Right ventricle myocardium superior (tissue), 1 donor: ENCODE results near the gene JPH4. TPM values are rescaled to one million over a fixed set of nuclear protein-coding genes. Genes with fewer than 3 reads are reported as not detected.
"Not testable (repeated sequence)": the region's sequence is repeated elsewhere in the genome, so short reads cannot be mapped to it uniquely, and the experiment has no call there.

ENCODE experiments used
- ATAC-seq: fragments of 200-7000 bp; cut with Tn5 transposase; one replicate; pipeline ENCODE4 v1.9.1; 2020; ENCODE audit warnings: mild to moderate bottlenecking; ENCODE audit not compliant: poor library complexity
- DNase-seq: peaks from one replicate; pipeline ENCODE4 v3.0.0-alpha.2; 2020
- intact Hi-C: fragments of 100-400 bp; cut with DNase I; formaldehyde crosslinking; loops from one replicate; pipeline ENCODE4 v1.11.2; 2022
- total RNA-seq: library from RNA; stranded (reverse); fragmentation: NEBNext Ultra II Directional; extraction: Animal tissue kit (Norgen Biotek cat#: 25700); gene quantifications from one replicate; pipeline ENCODE4 v1.2.1, GENCODE V29; 2021
- donor health status: DM: no; HTN: yes; CAD: no; lungs with severe emphysema.

Gene JPH4
- total RNA-seq, 1 donor from 2014 or later: 0.13 TPM

DNA sequence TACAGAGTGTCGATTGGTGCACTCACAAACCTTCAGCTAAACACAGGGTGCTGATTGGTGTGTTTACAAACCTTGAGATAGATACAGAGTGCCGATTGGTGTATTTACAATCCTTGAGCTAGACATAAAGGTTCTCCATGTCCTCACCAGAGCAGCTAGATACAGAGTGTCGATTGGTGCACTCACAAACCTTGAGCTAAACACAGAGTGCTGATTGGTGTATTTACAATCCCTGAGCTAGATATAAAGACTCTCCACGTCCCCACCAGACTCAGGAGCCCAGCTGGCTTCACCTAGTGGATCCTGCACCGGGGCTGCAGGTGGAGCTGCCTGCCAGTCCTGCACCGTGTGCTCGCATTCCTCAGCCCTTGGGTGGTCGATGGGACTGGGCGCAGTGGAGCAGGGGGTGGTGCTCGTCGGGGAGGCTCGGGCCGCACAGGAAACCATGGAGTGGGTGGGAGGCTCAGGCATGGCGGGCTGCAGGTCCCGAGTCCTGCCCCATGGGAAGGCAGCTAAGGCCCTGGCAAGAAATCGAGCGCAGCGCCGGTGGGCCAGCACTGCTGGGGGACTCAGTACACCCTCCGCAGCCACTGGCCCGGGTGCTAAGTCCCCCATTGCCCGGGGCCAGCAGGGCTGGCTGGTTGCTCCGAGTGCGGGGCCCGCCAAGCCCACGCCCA, 6.1 kb upstream of the JPH4 start:
- not testable (repeated sequence) for DNase-seq, ATAC-seq
- intact Hi-C loops: loop anchor here (5.0 kb wide), 1 partner anchor 343 kb away; no protein-coding TSS in a partner anchor

DNA sequence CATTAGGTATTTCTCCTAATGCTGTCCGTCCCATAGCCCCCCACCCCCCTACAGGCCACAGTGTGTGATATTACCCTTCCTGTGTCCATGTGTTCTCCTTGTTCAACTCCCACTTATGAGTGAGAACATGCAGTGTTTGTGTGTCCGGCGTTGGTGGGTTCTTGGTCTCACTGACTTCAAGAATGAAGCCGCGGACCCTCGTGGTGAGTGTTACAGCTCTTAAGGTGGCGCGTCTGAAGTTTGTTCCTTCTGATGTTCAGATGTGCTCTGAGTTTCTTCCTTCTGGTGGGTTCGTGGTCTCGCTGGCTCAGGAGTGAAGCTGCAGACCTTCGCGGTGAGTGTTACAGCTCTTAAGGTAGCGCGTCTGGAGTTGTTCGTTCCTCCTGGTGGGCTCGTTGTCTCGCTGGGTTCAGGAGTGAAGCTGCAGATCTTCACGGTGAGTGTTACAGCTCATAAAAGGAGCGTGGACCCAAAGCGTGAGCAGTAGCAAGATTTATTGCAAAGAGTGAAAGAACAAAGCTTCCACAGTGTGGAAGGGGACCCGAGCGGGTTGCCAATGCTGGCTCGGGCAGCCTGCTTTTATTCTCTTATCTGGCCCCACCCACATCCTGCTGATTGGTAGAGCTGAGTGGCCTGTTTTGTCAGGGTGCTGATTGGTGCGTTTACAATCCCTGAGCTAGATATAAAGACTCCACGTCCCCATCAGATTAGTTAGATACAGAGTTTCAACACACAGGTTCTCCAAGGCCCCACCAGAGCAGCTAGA, 5.4 kb upstream of the JPH4 start:
- ATAC-seq, intact Hi-C loops: not testable (repeated sequence)

DNA sequence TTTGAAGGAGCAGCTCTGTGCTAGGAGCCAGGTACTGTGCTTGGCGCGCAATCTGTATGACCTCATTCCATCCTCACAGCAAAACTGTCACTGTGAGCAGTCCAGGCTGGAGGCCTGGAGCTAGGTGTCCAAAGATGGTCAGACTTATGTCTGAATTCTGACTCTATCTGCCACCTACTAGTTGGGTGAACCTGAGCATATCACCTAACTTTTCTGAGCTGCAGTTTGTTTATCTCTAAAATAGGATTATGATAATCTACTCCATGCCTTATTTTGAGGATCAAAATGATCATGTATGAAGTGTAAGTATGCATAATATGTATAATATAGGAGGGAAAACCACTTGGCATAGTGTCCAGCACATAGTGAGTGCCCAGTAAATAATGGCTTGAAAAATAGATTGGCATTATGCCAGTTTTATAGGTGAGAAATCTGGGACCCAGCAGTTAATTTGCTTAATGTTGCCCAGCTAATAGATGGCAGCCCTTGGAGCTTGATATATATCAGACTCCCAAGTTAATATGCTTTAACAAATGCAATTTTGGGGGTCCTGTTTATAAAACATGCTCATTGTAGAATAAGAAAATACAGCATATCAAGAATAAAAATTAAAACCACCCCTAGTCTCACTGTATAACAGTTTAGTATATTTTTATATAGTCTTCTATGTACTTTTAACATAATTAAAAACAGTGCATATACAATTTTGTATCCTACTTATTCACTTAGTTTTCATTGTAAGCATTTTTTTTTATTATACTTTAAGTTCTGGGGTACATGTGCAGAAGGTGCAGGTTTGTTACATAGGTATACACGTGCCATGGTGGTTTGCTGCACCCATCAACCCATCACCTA, 4.5 kb upstream of the JPH4 start:
- DNase-seq (no peak), ATAC-seq (no peak)
- intact Hi-C loops: no loop called here

More for the DNA sequence above, 5.4 kb upstream of the JPH4 start:
- not testable (repeated sequence) for DNase-seq

DNA sequence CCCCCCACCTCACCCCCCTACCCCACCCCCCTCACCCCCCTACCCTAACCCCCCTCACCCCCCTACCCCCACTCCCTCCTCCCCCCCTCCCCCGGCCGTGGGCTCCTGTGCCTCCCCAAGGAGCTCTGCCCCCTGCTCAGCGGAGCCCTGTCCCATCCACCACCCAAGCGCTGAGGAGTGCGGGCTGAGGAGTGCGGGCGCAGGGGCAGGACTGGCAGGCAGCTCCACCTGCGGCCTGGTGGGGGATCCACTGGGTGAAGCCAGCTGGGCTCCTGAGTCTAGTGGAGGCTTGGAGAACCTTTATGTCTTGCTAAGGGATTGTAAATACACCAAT, 2.3 kb upstream of the JPH4 start:
- DNase-seq: no peak
- intact Hi-C loops: no loop called here
- ATAC-seq: no peak

DNA sequence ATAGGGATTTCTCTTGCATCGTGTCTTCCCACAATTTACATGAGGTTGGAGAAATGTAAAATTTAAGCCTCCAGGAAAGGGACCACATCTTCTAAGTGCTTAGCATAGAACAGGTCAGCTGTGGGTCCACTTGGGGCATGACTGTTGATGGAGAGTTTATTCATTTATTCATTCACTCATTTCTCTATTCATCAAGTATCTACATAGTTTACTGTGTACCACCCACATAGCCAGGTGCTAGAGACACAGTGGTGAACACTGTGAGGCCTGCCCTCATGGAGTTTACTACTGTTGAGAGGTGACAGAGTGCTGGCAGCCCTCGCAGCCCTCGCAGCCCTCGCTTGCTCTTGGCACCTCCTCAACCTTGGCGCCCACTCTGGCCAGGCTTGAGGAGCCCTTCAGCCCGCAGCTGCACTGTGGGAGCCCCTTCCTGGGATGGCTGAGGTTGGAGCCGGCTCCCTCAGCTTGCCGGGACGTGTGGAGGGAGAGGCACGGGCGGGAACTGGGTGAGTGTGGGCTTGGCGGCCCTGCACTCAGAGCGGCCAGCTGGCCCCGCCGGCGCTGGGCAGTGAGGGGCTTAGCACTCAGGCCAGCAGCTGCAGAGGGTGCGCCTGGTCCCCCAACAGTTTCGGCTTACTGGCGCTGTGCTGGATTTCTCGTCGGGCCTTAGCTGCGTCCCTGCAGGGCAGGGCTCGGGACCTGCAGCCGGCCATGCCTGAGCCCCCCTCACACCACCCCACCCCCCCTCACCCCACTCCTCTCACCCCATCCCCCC, 1.7 kb upstream of the JPH4 start:
- ATAC-seq (no peak), DNase-seq (no peak)
- intact Hi-C loops: no loop called here

DNA sequence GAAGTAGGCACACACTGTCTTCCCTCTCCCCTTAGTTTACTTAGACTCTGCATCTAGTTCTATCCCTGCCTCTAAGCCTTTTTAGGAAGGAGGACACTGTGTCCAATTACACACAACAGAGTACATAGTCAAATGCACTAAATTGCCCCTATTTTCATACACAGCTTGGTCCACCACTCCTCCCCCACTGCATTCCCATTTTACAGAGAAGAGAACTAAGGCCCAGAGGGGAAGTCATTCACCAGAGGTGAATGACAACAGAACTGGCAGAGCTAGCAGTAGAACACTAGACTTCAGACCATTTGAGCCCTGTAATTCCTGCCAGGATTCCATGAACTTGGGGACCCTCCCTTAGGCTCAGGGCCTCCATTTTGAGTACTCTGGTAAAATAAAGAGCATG, 1.1 kb upstream of the JPH4 start:
- intact Hi-C loops: no loop called here
- DNase-seq: no peak
- ATAC-seq: no peak

DNA sequence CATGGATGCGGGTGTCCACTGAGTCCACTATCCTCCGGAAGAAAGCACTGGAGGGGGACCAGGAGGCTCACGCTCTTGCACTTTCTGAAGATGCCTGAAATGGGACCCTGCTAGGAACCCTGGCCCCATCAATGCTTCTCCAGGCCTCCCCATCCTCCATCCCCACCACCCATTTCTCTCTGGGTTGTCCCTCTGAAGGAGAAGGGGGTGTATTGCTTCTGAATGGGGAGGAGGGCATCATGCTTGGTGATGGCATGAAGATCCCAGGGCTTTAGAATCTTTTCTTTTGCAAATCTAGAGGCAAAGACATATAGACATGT, 681 bp upstream of the JPH4 start:
- ATAC-seq (no peak), DNase-seq (no peak)
- intact Hi-C loops: no loop called here

DNA sequence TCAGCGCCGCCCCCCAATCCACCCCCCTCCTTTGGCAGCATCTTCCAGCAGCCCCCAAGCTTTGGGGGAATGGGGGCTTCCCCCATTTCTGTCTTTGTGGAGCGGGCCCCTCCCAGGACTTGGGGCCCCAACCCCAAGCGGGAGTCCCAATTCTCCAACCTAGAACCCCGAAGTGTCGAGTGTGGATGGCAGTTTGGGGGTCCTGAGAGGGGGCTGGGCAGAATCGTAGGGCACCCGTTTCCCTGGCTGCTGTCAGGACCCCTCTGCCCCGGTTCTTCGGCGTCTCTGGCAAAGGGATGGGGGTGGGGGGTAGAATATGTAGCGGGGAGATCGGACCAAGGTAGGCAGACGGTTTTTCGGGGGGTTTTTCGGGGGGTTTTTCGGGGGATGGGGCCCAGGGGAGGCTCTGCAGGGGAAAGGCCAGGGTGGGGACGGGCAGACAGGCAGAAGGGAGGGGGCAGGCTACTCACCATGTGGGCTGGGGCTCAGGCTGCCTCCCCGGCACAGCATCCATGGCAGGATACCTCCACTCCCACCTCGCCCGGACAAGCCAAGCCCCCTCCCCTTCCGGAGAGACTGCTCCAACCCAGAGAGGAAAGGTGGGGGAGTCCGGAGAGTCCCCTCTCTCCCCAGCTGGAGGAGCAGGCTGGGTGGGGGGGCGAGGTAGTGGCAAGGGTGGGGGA, 739 bp downstream of the JPH4 start:
- DNase-seq: no peak
- intact Hi-C loops: no loop called here
- no peak for ATAC-seq

DNA sequence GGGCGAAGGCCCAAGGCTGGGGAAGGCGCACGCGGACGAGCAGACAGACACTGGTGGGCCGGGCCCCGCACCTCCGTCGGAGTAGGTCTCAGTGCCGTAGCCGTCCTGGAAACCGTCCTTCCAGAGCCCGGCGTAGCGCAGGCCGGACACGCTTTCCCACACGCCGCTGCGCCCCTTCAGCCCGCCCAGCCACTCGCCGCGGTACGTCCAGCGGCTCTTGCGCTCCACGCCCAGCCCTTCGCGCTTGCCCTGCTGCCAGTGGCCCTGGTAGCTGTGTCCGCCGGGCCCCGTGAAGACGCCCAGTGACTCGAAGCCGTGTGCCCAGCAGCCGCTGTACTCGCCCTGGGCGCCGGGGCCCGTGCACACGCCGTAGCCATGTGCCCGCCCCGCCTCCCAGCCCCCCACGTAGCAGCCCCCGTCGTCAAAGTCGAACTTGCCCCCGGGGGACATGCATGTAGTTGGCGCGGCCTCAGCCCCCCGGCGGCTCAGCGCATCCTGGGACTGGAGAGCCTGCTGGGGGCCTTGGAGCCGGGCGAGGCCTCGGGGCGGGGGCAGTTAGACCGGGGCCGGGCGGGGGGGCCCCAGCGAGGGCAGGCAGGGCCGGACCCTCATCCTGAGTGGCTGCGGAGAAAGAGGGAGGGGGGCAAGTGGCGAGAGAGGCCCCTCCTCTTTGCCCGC, 1.4 kb downstream of the JPH4 start:
- DNase-seq: no peak
- intact Hi-C loops: no loop called here
- ATAC-seq: peak; percentile 44

DNA sequence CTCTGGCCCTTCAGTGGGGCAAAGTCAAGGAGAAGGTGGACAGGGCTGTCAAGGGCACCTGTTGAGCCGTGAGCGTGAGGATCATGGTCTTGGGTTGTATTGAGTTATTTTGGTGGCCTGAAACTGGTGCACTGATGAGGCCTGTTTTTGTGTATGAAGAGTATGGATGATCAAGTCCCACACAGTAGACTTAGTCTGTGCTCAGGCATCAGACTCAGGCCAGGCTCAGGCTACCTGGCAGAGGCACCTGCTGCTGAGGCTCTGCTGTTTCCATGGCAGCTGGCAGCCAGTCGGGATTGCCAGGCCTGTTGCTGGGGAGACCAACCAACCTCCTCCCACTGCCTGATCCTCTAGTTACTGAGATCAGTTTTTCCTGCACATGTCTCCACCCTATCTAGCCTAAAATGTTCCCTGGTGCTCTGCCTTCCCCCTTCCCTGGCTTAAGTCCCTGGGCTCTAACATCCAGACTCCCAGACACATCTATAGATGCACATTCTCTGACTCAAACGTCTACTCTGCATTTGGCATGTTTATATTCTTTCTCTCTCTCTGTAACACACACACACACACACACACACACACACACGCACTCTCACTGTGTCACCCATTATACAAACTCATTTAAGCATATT, 5.1 kb downstream of the JPH4 start:
- DNase-seq (no peak), ATAC-seq (no peak)
- intact Hi-C loops: no loop called here

DNA sequence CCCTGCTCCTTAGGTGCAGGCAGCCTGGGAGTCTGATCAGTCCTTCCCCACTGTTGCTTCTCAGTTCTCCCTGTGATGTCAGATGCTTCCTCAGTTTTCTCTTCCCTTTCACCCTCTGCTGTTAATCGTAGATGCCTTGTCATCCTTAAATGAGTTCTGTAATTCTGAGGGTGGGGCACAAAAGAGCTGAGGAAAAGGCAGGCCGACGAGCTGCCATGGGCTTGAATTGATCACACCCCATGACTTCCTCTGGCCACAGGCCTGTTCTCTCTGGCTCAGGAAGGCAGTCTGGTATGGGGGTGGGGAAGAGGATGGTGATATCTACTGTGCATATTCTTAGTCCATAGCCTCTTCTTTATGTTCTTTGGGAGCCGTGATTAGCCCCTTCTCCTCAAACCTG, 5.8 kb downstream of the JPH4 start:
- intact Hi-C loops: no loop called here
- ATAC-seq (peak; percentile 50), DNase-seq (no peak)

DNA sequence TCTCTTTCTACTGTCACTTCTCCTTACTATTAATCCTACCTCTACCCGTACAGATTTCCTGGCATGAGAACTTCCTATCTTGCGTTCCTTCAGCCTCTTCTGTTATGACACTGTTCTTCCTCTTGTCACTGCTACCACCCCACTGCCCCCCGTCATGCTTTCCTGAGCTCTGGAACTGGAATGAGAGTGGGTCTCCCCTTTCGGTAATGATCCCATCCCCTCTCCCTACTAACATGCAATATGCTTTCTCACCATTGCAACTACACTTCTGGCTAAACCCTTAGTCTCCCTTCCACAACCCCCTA, 6.1 kb downstream of the JPH4 start:
- intact Hi-C loops: no loop called here
- ATAC-seq: no peak
- no peak for DNase-seq

DNA sequence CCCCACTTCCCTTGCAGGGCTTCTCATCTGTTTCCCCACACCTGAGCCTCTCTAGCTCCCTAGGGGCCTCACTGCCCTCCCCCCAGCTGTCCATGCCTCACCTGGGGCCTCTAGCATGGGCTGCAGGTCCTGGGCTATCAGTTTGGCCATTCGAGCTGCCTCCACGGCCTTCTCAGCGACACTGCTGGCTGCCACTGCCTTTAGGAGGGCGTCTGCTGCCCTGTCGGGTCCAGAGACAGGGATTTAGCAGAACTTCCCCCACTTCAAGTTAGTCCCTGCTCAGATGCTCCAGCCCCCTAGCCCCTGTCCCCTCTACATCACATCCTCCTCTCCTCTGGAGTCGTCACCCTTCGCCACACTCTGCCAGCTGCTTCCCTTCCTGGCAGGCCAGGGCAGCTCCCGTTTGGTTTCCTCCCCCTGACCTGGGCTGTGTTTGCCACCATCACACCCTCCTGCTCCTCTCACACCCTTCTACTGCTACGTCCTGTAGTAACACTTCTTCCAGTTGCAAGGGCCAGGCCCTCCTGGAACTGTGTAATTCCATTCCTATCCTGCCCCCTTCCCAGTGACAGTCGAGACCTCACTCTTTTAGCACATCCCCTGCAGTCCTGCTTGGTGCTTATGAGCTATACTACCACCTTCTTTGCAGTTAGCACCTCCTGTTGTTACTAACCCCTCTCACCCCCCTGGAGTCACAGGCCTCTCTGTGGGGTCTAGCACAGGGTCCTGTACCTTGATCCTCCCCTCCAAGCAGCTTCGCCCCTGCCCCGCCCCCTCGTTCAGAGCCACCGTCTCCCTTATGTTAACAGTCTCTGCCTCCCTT, 6.7 kb downstream of the JPH4 start:
- intact Hi-C loops: no loop called here
- no peak for ATAC-seq
- no peak for DNase-seq

DNA sequence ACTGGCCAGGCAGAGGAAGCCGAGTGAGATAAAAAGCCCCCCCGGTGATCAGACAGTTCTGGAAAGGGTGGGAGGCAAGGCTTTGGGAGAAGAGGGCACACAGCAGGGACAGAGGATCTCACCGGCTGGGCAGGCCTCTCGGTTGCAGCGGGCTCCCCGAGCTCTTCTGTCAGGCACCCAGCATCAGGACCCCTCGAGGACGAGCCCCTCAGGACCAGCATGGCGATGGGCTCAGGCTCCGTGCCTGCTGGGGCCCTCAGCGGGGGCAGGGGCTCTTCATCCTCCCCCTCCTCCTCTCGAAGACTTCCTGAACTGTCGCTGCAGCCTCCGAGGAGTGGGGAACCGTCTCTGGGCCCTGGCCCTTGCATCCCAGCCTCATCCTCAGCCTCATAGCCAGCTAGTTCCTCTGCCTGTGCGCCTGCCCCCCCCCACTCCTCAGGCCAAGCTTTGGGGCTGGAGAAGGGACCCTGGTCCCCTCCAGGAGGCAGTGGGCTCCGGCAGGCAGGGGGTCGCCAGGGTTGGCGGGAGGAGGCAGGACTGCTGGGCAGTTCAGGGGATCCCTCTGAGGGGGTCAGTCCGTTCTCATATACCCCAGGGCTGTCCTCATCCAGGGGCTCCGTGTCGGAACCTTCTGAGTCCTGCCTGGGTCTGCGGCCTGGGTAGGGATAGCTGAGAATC, 7.6 kb downstream of the JPH4 start:
- ATAC-seq (no peak), DNase-seq (no peak)
- intact Hi-C loops: no loop called here

DNA sequence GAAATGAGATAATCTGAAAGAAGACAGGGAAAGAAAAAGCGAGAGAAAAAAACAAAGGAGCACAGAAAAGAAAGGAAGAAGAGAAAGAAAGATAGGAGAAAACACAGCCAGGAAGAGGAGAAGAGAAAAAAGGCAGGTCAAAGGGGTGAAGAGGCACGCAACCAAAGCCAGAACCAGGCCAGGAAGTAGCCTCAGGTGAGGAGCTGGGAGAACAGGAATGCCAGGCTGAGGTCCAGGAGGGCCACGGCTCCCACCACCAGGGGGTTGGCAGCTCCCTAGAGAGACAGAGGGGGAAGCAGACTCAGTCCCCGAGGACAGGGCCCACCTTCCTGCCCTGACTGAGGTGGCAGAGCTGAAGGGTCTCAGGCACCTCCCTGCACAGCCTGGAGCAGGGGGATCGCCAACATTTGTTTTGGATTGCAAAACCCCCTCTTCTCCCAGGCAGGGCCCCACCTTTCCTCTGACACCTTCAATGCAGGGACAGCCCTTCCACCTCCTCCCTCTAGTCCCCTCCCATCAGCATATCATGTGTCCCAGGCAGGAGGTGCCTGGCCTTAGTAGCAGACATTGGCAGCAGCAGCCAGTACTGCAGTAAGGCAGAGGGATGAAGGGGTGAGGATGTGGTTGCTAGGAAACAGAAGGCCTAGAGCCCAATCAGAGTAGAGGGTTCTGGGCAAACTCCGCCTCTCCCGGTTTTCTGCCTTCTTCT, 9.0 kb downstream of the JPH4 start:
- no peak for DNase-seq
- ATAC-seq: no peak
- intact Hi-C loops: loop anchor here (10.0 kb wide), 2 partner anchors 245 to 305 kb away; partner anchors contain the start of gene PABPN1
